Breast epithelium (tissue), 3 donors: ENCODE data around the gene HEG1.

Source experiments
- CTCF ChIP-seq, 3 donors: fragments of 450-650 bp; IDR thresholded peaks; one replicate each; pipeline ENCODE4 v1.5.1; 2016 to 2017; ENCODE audit warnings: antibody characterized with exemption in 3 of 3, mild to moderate bottlenecking in 3 of 3, moderate library complexity in 3 of 3
- POLR2AphosphoS5 ChIP-seq, 3 donors: sonication (generic); formaldehyde crosslinking; IDR thresholded peaks; one replicate each; pipeline ENCODE4 v1.6.1; 2017; ENCODE audit warnings: antibody characterized with exemption in 3 of 3

- no peak for TF ChIP-seq POLR2AphosphoS5 (IDR thresholded peaks at IDR 0.05)
- TF ChIP-seq CTCF (IDR thresholded peaks at IDR 0.05) = no peak
Measured at GRCh38 chr3:125061646-125062045, 5.8 kb upstream of the HEG1 start.
